Panc1 (cell line): Measurements from ENCODE around the gene PEAK3. TPM values are rescaled to one million over a fixed set of nuclear protein-coding genes. Genes with fewer than 3 reads are reported as not detected.
A peak's percentile ranks its signal among the peaks of the same experiment; 100 is the strongest.

Source experiments
- ATAC-seq: fragments of 200-7000 bp; cut with Tn5 transposase; 2 replicates; pipeline ENCODE4 v1.9.1; 2020; ENCODE audit warnings: mild to moderate bottlenecking, moderate library complexity
- BruUV-seq: library from RNA; stranded (reverse); fragments of 400-500 nt; replicated peaks from 2 replicates; lab custom pipeline; 2021; lab: Mats Ljungman, UMichigan
- CTCF ChIA-PET: fragments of 300-600 bp; sonication (Branson Sonifier 250); formaldehyde crosslinking; loops from one replicate; lab custom pipeline; 2022; ENCODE audit warnings: antibody characterized with exemption; lab: Charles Lee
- POLR2A ChIA-PET: fragments of 300-600 bp; sonication (Branson Sonifier 250); formaldehyde crosslinking; loops from one replicate; lab custom pipeline; 2022; ENCODE audit warnings: antibody characterized with exemption; lab: Charles Lee
- DNase-seq: peaks from one replicate; pipeline ENCODE4 v3.0.0-alpha.2; 2010; ENCODE audit warnings: low read depth, low spot score
- H3K27ac ChIP-seq: 2 replicates; pipeline ENCODE4 v1.5.1; 2011; ENCODE audit warnings: mild to moderate bottlenecking, low read length, inconsistent platforms
- H3K27me3 ChIP-seq: fragments of 200-500 bp; sonication (Bioruptor generic); 2 replicates; pipeline ENCODE4 v1.6.0; 2014; ENCODE audit warnings: low read length, inconsistent platforms; ENCODE audit not compliant: control insufficient read depth, insufficient read depth
- H3K36me3 ChIP-seq: fragments of 200-500 bp; sonication (Bioruptor generic); 2 replicates; pipeline ENCODE4 v1.5.1; 2014; ENCODE audit warnings: inconsistent platforms, mild to moderate bottlenecking, low read length, moderate library complexity; ENCODE audit not compliant: control insufficient read depth, insufficient read depth
- H3K4me1 ChIP-seq: 2 replicates; pipeline ENCODE4 v1.5.1; 2011; ENCODE audit warnings: inconsistent platforms, mild to moderate bottlenecking, low read length, moderate library complexity; ENCODE audit not compliant: control insufficient read depth, insufficient read depth
- H3K4me3 ChIP-seq, 2 experiments: 2 replicates each; pipeline ENCODE4 v1.5.1; 2011 to 2012; ENCODE audit warnings: low read depth in 2 of 2, low read length in 2 of 2, mild to moderate bottlenecking in 2 of 2, inconsistent platforms in 1 of 2, moderate library complexity in 1 of 2
- H3K9me3 ChIP-seq: fragments of 200-500 bp; sonication (Bioruptor generic); 2 replicates; pipeline ENCODE4 v1.5.1; 2014; ENCODE audit warnings: low read depth, mild to moderate bottlenecking, inconsistent platforms, low read length, moderate library complexity; ENCODE audit not compliant: control insufficient read depth, insufficient read depth
- POLR2AphosphoS5 ChIP-seq: IDR thresholded peaks from 2 replicates; pipeline ENCODE4 v1.6.1; 2012; ENCODE audit warnings: mild to moderate bottlenecking, low read depth, low read length, moderate library complexity
- SIN3A ChIP-seq: IDR thresholded peaks from 2 replicates; pipeline ENCODE4 v1.6.1; 2012; ENCODE audit warnings: low read depth, mild to moderate bottlenecking, low read length, moderate library complexity, borderline replicate concordance; ENCODE audit not compliant: insufficient read depth
- TCF7L2 ChIP-seq: IDR thresholded peaks from 2 replicates; pipeline ENCODE4 v1.6.1; 2011; ENCODE audit warnings: mild to moderate bottlenecking, low read depth, low read length, inconsistent platforms
- in situ Hi-C: cut with HindIII; loops from 2 replicates; pipeline ENCODE4 v1.10.0; 2016; ENCODE audit warnings: low sequenced_read_pairs, low pct_unique_long_range_greater_than_20kb
- intact Hi-C: fragments of 100-400 bp; cut with micrococcal nuclease; formaldehyde crosslinking; loops from one replicate; pipeline ENCODE4 v1.10.0; 2022; ENCODE audit not compliant: unreplicated experiment
- total RNA-seq: library from RNA; stranded (reverse); gene quantifications from one replicate; pipeline ENCODE4 v1.2.1, GENCODE V29; 2021; ENCODE audit not compliant: unreplicated experiment
- TF ChIP-seq, protein P1 (sequence below): fragments of 450-650 bp; IDR thresholded peaks from 2 replicates; pipeline ENCODE4 v1.5.1; 2017; ENCODE audit warnings: mild to moderate bottlenecking
- TF ChIP-seq, protein P2 (sequence below), 2 experiments: IDR thresholded peaks; 2 replicates each; pipeline ENCODE4 v1.6.1; 2011 to 2012; ENCODE audit warnings: low read depth in 2 of 2, control low read depth in 1 of 2, low read length in 1 of 2, mild to moderate bottlenecking in 1 of 2, moderate library complexity in 1 of 2; ENCODE audit not compliant: insufficient read depth in 1 of 2

PEAK3 gene
- total RNA-seq, 1 experiment from 2014 or later, result not detected

DNA sequence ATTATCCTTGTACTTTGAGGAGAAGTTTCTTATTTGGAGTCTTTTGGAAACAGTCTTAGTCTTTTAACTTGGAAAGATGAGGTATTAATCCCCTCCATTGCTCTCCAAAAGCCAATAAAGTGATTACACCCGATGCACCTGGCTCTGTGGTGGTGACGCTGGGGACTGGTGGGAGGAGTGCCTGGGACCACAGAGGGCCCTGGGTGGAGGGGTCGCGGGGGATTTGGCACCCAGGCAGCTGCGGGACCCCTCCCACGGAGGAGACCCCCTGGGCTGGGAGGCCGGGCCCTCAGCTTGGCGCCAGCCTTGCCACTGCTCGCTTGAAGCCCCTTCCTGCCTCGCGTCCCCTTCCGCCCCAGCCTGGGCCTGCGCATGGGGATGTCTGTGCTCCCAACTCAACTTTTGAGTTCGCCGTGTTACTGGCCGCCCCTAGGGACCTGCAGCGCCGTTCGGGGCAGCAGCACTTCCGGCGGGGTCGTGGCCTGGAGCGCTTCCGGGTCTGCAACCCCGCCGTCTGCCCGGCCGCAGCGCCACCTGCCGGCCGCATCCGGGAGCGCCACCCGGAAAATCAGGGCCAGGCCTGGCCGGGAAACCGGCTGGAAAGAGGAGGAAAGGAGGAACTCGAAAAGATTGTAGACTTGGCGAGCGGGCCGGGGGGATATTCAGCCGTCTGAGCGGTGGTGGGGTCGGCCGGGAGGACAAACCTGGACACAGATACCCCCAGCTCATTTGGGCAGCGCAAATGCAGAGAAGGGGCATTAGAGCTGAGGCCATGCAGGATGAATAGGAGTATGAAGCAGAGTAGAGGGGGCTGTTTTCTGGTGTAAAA, 8.4 kb downstream of the PEAK3 start:
- ChIA-PET POLR2A (no interaction called here), CTCF (no interaction called here)
- H3K27me3 ChIP-seq, result no peaks in the 10 kb centered on the region
- H3K27ac ChIP-seq, result peak overlapping the region; percentile 72
- H3K36me3 ChIP-seq, result peaks cover 7% of the 10 kb centered on the region; the same call in 1 of the 2 replicates
- in situ Hi-C loops (no loop called here), intact Hi-C loops (loop anchor here (2.0 kb wide), 1 partner anchor 37 kb away; the partner anchor contains the start of genes PLEKHJ1 and SF3A2)
- peak overlapping the region; percentile 71 to 89 for H3K4me3 ChIP-seq
- TF ChIP-seq, protein P1, sequence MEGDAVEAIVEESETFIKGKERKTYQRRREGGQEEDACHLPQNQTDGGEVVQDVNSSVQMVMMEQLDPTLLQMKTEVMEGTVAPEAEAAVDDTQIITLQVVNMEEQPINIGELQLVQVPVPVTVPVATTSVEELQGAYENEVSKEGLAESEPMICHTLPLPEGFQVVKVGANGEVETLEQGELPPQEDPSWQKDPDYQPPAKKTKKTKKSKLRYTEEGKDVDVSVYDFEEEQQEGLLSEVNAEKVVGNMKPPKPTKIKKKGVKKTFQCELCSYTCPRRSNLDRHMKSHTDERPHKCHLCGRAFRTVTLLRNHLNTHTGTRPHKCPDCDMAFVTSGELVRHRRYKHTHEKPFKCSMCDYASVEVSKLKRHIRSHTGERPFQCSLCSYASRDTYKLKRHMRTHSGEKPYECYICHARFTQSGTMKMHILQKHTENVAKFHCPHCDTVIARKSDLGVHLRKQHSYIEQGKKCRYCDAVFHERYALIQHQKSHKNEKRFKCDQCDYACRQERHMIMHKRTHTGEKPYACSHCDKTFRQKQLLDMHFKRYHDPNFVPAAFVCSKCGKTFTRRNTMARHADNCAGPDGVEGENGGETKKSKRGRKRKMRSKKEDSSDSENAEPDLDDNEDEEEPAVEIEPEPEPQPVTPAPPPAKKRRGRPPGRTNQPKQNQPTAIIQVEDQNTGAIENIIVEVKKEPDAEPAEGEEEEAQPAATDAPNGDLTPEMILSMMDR, result peak; percentile 95
- TF ChIP-seq TCF7L2, result no peak
- TF ChIP-seq POLR2AphosphoS5, result peak; percentile 37; the same call in 1 of the 2 replicates
- TF ChIP-seq SIN3A, result 0 out of 2 replicates have a peak, but pooled peaks have one; percentile 59
- TF ChIP-seq, protein P2, sequence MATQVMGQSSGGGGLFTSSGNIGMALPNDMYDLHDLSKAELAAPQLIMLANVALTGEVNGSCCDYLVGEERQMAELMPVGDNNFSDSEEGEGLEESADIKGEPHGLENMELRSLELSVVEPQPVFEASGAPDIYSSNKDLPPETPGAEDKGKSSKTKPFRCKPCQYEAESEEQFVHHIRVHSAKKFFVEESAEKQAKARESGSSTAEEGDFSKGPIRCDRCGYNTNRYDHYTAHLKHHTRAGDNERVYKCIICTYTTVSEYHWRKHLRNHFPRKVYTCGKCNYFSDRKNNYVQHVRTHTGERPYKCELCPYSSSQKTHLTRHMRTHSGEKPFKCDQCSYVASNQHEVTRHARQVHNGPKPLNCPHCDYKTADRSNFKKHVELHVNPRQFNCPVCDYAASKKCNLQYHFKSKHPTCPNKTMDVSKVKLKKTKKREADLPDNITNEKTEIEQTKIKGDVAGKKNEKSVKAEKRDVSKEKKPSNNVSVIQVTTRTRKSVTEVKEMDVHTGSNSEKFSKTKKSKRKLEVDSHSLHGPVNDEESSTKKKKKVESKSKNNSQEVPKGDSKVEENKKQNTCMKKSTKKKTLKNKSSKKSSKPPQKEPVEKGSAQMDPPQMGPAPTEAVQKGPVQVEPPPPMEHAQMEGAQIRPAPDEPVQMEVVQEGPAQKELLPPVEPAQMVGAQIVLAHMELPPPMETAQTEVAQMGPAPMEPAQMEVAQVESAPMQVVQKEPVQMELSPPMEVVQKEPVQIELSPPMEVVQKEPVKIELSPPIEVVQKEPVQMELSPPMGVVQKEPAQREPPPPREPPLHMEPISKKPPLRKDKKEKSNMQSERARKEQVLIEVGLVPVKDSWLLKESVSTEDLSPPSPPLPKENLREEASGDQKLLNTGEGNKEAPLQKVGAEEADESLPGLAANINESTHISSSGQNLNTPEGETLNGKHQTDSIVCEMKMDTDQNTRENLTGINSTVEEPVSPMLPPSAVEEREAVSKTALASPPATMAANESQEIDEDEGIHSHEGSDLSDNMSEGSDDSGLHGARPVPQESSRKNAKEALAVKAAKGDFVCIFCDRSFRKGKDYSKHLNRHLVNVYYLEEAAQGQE (IDR thresholded peaks at IDR 0.05; ENCODE audit: insufficient read depth in 1 of 2, low read depth in 2 of 2, low read length in 1 of 2), result no peak
- no peaks in the 10 kb centered on the region for H3K9me3 ChIP-seq
- ATAC-seq (peak; percentile 70), DNase-seq (no peak)
- BruUV-seq, result no TSS peak
- peaks cover 6% of the 10 kb centered on the region for H3K4me1 ChIP-seq

DNA sequence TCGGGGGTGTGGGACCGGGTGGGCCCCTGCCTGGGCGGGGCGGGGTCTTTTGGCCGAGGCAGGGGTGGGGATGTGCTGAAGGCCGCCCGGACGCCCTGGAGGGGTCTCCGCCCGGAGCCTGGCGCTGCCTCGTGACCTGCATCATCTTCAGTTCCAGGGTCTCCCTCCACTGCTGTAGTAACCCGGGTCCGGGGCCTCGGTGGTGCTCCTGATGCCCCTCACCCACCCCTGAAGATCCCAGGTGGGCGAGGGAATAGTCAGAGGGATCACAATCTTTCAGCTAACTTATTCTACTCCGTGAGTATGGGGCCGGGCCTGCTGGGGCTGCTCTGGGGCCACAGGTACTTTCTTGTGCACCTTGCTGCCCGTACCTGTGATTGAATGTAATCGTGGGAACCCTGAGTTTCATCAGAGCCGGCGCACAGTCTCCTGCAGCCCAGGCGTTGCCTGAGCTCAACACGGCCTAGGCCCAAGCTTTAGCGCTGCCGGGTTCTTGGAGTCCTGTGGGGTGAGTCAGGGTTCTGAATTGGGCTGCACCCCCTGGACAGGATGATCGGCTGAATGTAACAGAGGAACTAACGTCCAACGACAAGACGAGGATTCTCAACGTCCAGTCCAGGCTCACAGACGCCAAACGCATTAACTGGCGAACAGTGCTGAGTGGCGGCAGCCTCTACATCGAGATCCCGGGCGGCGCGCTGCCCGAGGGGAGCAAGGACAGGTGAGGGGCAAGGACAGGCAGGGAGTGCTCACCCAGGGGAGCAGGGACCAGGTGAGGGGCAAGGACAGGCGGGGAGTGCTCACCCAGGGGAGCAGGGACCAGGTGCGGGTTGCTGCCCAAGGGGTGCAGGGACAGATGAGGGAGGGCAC, 10.5 kb downstream of the PEAK3 start:
- Histone ChIP-seq H3K27me3 (no peaks in the 10 kb centered on the region), H3K4me1 (peaks cover 15% of the 10 kb centered on the region), H3K4me3 (peak overlapping the region; percentile 71 to 89), H3K27ac (peak overlapping the region; percentile 74), H3K9me3 (no peaks in the 10 kb centered on the region), H3K36me3 (peaks cover 7% of the 10 kb centered on the region; the same call in 1 of the 2 replicates)
- intact Hi-C loops, result loop anchor here (2.0 kb wide), 1 partner anchor 35 kb away; the partner anchor contains the start of genes PLEKHJ1 and SF3A2
- ChIA-PET POLR2A (no interaction called here), CTCF (no interaction called here)
- ATAC-seq (no peak), DNase-seq (no peak)
- TF ChIP-seq, protein P1, result no peak
- TF ChIP-seq SIN3A, result no peak
- TF ChIP-seq, protein P2 (IDR thresholded peaks at IDR 0.05; ENCODE audit: insufficient read depth in 1 of 2, low read depth in 2 of 2, low read length in 1 of 2), result no peak
- no peak for TF ChIP-seq TCF7L2
- no peak for TF ChIP-seq POLR2AphosphoS5
- in situ Hi-C loops, result no loop called here
- TSS peak; percentile 53 for BruUV-seq
